Vagina (tissue), 2 donors: Measurements from ENCODE around the gene P3H4. TPM values are rescaled to one million over a fixed set of nuclear protein-coding genes. Genes with fewer than 3 reads are reported as not detected.

Experiments
- DNase-seq, 2 donors: peaks; one replicate each; pipeline ENCODE4 v3.0.0-alpha.2; 2017; ENCODE audit errors: extremely low spot score in 2 of 2
- H3K27ac ChIP-seq: fragments of 200-600 bp; sonication (generic); one replicate; pipeline ENCODE4 v1.5.1; 2019
- H3K27me3 ChIP-seq: fragments of 200-600 bp; sonication (generic); one replicate; pipeline ENCODE4 v1.5.1; 2019
- H3K36me3 ChIP-seq, 2 donors: fragments of 200-600 bp; sonication (generic); one replicate each; pipeline ENCODE4 v1.5.1; 2017 to 2019
- H3K4me1 ChIP-seq: fragments of 200-600 bp; sonication (generic); one replicate; pipeline ENCODE4 v1.5.1; 2019
- H3K4me3 ChIP-seq, 2 donors: fragments of 200-600 bp; sonication (generic); 1 replicate in 1 of 2; 2 replicates in 1 of 2; pipeline ENCODE4 v1.5.1; 2016 to 2019
- H3K9me3 ChIP-seq: fragments of 200-600 bp; sonication (generic); one replicate; pipeline ENCODE4 v1.5.1; 2019
- POLR2A ChIP-seq, 2 donors: fragments of 450-650 bp; IDR thresholded peaks; one replicate each; pipeline ENCODE4 v1.6.1; 2017; ENCODE audit warnings: antibody characterized with exemption in 2 of 2, mild to moderate bottlenecking in 2 of 2, moderate library complexity in 2 of 2
- POLR2AphosphoS5 ChIP-seq, 2 donors: sonication (generic); formaldehyde crosslinking; IDR thresholded peaks; one replicate each; pipeline ENCODE4 v1.9.0; 2017; ENCODE audit warnings: antibody characterized with exemption in 2 of 2, mild to moderate bottlenecking in 2 of 2, low read depth in 1 of 2; ENCODE audit not compliant: insufficient read depth in 1 of 2
- intact Hi-C: fragments of 100-400 bp; cut with DNase I; formaldehyde crosslinking; loops from one replicate; pipeline ENCODE4 v1.15.1; 2023
- total RNA-seq: library from RNA; depleted of rRNA; stranded (reverse); fragments of >200 nt; gene quantifications from one replicate; pipeline ENCODE4 v1.2.3, GENCODE V29; 2016
- TF ChIP-seq, protein P1 (sequence below), 3 experiments: fragments of 450-650 bp in 2 of 3; fragments of 200-600 bp in 1 of 3; sonication (generic) in 1 of 3; IDR thresholded peaks; one replicate each; pipeline ENCODE4 v1.5.1; 2017 to 2019; ENCODE audit warnings: antibody characterized with exemption in 3 of 3, mild to moderate bottlenecking in 2 of 3, moderate library complexity in 2 of 3

Gene P3H4
- total RNA-seq, 1 donor from 2014 or later, result 11.5 TPM

- no peaks in the 10 kb centered on the region for H3K9me3 ChIP-seq
- H3K4me3 ChIP-seq, result no peak overlapping the region
- H3K36me3 ChIP-seq, result peaks cover 0 to 26% of the 10 kb centered on the region in 2 donors
- intact Hi-C loops, result no loop called here
- DNase-seq, result no peak
- H3K27me3 ChIP-seq, result no peaks in the 10 kb centered on the region
- H3K4me1 ChIP-seq, result peaks cover 85% of the 10 kb centered on the region
- H3K27ac ChIP-seq, result peak overlapping the region; percentile 88
- TF ChIP-seq, protein P1, sequence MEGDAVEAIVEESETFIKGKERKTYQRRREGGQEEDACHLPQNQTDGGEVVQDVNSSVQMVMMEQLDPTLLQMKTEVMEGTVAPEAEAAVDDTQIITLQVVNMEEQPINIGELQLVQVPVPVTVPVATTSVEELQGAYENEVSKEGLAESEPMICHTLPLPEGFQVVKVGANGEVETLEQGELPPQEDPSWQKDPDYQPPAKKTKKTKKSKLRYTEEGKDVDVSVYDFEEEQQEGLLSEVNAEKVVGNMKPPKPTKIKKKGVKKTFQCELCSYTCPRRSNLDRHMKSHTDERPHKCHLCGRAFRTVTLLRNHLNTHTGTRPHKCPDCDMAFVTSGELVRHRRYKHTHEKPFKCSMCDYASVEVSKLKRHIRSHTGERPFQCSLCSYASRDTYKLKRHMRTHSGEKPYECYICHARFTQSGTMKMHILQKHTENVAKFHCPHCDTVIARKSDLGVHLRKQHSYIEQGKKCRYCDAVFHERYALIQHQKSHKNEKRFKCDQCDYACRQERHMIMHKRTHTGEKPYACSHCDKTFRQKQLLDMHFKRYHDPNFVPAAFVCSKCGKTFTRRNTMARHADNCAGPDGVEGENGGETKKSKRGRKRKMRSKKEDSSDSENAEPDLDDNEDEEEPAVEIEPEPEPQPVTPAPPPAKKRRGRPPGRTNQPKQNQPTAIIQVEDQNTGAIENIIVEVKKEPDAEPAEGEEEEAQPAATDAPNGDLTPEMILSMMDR (IDR thresholded peaks at IDR 0.05), result no peak
- TF ChIP-seq POLR2A (IDR thresholded peaks at IDR 0.05), result no peak
- no peak for TF ChIP-seq POLR2AphosphoS5 (IDR thresholded peaks at IDR 0.05; ENCODE audit: insufficient read depth in 1 of 2, low read depth in 1 of 2)
Measured at GRCh38 chr17:41773731-41774193, 38.0 kb downstream of the P3H4 start.

DNA sequence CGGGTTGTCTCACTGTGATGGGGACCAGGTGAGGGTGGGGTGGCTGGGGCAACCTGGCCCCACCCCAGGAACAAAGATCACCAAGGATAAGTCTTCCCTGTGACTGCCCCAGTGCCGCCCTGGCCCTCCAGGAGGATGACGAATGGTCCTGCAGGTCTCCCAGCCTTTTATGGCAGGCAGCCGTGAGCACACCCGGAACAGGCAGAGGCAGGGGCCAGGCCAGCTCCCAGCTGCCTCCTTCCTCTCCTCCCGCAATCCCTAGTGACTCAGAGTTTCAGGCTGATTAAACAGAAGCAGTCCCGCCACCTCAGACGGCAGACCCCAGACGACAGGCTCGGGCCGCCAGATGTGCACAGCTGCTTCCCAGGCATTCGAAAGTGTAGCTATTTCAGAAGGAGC lies 38.6 kb downstream of the P3H4 start:
- TF ChIP-seq POLR2AphosphoS5 (IDR thresholded peaks at IDR 0.05; ENCODE audit: insufficient read depth in 1 of 2, low read depth in 1 of 2) (peak; percentile 64 to 73), POLR2A (IDR thresholded peaks at IDR 0.05) (no peak)
- TF ChIP-seq, protein P1 (IDR thresholded peaks at IDR 0.05), result no peak
- intact Hi-C loops, result no loop called here
- Histone ChIP-seq H3K27ac (peak overlapping the region; percentile 88), H3K4me3 (no peak overlapping the region), H3K36me3 (peaks cover 0 to 30% of the 10 kb centered on the region in 2 donors), H3K27me3 (no peaks in the 10 kb centered on the region), H3K9me3 (no peaks in the 10 kb centered on the region), H3K4me1 (peaks cover 81% of the 10 kb centered on the region)
- DNase-seq, result no peak

DNA sequence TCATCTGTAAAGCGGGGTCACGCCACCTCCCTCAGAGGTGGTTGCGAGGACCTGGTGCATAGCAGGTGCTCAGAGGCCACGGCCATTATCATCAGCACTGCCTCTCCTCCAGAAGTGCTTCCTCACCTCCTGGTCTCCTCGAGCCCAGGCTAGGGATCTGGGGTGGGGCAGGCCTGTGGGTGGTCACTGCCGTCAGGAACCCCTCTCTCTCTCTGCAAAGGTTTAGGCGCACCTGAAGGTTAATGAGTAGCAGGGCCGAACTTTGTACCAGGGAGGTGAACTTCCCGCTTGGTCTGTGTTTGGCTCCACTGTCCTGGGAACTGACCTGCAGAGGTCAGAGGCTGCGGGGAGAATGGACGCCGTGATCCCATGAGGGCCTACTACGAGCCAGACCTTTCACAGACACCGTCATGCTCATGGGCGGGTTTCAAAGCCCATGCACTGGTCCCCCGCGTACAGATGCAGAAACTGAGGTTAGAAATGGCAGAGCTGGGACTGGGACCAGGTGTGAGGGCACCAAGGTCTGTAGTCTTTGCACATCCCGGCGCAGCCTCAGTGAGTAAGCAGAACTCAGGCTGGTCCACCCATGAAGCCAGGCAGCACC lies 39.1 kb downstream of the P3H4 start:
- no peak for DNase-seq
- Histone ChIP-seq H3K4me1 (peaks cover 76% of the 10 kb centered on the region), H3K27ac (peak overlapping the region; percentile 85), H3K4me3 (no peak overlapping the region), H3K9me3 (no peaks in the 10 kb centered on the region), H3K27me3 (no peaks in the 10 kb centered on the region), H3K36me3 (peaks cover 0 to 31% of the 10 kb centered on the region in 2 donors)
- intact Hi-C loops, result no loop called here
- no peak for TF ChIP-seq POLR2AphosphoS5 (IDR thresholded peaks at IDR 0.05; ENCODE audit: insufficient read depth in 1 of 2, low read depth in 1 of 2)
- TF ChIP-seq, protein P1 (IDR thresholded peaks at IDR 0.05), result no peak
- TF ChIP-seq POLR2A (IDR thresholded peaks at IDR 0.05), result no peak

GRCh38 chr17:41772218-41772585 lies 39.5 kb downstream of the P3H4 start:
- DNase-seq, result no peak
- H3K9me3 ChIP-seq, result no peaks in the 10 kb centered on the region
- H3K27me3 ChIP-seq, result no peaks in the 10 kb centered on the region
- TF ChIP-seq POLR2A (IDR thresholded peaks at IDR 0.05), result no peak
- TF ChIP-seq POLR2AphosphoS5 (IDR thresholded peaks at IDR 0.05; ENCODE audit: insufficient read depth in 1 of 2, low read depth in 1 of 2), result no peak
- TF ChIP-seq, protein P1 (IDR thresholded peaks at IDR 0.05), result no peak
- peaks cover 0 to 35% of the 10 kb centered on the region in 2 donors for H3K36me3 ChIP-seq
- H3K27ac ChIP-seq, result peak overlapping the region; percentile 85
- peaks cover 71% of the 10 kb centered on the region for H3K4me1 ChIP-seq
- intact Hi-C loops, result no loop called here
- no peak overlapping the region for H3K4me3 ChIP-seq
